ENCODE data around the gene TIGIT.

The TIGIT gene

DNA sequence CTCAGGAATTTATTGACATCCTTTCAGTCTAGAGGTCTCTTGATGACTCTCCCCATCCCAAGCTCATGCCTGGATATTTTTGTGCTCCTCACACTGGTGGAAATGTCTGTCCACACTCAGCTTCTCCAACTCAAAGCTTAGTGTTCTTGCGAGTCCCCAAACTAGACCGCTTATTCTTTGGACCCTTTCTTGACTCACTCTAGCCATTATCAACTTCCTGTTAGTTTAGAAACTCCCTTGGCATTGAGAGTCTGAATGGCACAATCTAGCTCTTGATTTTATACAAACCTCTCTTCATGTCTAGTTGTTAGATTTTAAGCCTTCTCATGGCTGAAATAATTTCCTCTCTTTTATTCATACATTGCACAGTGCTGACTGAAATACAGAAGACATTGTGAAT lies 19.6 kb downstream of the TIGIT start:
- no peak for DNase-seq

DNA sequence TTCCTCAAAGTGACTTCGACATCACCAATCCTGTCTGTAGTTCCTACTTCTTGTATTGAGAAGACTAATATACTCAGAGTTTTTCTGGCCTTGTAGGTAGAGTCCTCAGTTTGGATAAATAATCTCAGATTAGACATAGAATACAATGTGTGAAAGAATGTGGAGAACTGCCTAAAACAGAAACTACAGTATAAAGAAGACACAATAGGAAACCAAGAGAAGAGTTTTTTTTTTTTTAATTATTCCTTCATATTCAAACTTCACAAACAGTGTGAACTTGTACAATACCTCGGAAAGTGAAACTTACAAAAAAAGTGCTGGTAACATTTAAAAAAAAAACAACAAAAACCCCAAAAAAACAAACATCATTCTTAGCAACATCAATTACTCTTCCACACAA lies 20.5 kb downstream of the TIGIT start:
- no peak for DNase-seq

DNA sequence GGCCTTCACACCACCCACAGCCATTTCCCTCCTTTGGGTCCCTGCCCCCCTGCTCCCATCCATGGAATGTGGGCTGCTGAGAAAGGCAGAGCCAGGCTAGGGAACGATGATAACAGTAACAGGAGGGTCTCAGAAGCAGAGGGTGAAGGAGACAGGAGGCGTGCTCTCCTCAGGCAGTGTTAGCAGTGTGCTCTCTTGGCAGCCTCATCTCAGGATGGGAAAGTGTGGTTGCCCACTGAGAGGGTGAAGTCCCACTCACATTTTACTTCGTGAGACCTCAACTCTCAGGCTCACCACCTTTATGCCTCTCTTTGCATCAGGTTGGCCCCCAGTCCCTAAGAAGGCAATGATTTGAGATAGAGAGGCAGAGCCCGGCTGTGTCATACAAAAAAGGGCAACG lies 24.5 kb downstream of the TIGIT start:
- DNase-seq: no peak

DNA sequence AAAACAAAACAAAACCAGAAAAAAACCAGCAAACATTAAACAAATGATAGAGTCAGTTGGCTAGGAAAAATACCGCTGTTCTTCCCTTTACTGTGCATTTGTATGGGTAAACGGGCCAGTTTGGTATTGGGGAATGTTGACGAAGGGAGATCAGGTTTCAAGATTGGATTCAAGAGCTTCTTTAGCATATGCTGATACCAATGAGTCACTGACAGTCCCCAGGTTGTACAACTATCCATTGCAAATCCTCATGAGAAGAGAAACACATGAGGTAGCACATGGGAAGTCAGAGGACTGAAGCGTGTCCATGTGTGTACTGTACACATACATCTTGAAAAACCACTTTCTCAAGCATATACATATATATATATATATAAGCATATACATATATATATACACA lies 25.6 kb downstream of the TIGIT start:
- peak; percentile 50 for DNase-seq

DNA sequence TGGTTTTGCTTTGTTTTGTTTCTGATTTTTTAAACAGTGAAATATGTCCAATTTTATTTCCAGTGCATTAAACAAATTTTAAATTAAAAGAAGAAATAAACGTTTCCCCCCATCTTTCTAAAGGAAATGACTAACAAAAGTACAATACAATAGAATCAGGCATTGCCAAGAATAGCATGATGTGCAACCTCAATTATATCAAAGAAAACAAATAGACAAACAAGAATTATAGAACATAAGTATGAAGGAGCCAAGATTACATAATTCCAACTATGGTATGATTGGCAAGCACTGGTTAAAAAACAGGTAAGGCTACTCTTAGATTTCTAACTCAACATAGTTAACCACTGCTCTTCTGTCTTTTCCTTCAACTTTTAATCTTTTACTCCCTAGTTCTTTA lies 26.4 kb downstream of the TIGIT start:
- no peak for DNase-seq

DNA sequence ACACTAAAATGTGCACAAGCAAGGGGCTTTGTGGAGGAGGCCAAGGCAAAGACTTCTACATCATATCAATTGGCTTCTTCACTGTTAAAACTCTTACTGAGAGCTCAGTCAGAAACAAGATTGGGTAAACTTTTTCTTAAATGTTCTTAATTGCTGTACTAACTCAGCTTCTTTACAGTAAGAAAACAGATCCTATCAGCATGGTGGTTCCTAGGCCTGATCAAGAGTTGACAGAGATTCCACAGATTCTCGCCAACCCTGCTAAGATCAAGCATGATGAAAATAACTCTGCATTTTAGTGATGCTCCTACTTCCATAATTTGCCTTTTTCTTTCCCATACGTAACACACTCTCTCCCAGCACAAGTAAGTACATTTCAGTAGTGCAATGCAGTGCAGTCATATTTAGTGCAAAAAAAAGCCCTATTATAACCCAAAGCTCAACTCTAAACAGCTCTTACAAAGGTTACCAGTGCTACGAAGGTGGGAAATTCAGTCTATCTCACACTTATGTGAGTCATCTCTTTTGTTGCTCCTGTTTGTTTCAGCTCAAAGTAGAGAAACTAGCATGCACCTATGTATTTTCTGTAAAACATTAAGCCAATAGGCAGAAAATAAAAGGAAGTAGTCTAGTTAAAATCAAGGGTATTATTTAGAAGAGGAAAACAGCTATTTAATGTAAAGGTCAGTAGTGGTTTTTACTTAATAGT lies 29.9 kb downstream of the TIGIT start:
- no peak for DNase-seq

DNA sequence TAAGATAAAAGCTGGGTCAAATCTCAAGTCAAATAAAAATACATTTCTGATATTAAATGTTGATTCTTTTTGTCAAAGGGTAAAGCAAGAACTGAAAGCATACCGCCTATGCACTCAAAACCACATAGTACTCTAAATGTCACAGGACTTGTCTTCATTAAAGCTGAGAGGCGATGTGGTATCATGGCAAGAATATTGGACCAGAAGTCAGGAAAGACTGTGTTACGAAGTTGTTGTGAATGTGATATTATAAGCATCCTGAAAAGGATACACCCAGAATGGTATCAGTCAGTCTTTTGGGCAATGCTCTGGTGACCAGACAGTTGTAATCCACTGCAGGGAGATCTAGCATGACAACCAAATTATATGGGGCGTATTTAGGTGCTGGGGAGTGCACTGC lies 33.8 kb downstream of the TIGIT start:
- no peak for DNase-seq

DNA sequence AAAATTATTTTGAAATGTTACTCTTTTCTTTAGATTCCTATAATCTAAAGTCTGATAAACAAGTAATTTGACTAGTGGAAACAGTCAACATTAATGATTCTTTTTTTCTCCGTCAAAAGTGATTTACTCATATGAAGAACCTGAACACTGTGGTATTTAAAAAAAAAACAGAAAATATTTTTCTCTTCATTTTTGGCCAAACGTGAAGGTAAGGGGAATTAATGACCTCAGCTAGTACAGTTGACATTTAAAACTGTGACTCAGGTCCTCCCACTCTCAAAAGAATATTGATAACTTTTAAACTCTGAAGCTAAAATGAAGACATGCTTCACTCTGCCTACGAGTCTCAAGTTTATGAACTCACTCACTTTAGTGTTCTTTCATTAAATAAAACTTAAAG lies 34.5 kb downstream of the TIGIT start:
- DNase-seq: no peak

DNA sequence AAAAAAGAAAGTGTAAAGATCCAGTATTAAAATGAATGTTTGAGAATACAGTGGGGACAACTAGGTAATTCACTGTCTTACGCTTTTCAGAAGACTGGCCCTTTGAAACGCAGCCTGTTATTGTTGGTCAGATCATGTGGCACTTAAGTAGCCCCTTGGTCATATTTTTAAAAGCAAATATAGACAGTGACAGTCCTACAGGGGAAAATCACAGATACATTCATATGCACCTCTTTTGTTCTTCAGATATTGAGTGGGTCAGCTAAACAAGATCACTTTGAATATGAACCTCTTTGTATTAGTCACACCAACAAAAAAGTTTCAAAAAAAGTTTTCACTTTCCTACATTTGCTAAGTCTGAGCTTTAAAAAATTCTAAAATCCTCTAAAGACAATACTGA lies 36.0 kb downstream of the TIGIT start:
- no peak for DNase-seq

DNA sequence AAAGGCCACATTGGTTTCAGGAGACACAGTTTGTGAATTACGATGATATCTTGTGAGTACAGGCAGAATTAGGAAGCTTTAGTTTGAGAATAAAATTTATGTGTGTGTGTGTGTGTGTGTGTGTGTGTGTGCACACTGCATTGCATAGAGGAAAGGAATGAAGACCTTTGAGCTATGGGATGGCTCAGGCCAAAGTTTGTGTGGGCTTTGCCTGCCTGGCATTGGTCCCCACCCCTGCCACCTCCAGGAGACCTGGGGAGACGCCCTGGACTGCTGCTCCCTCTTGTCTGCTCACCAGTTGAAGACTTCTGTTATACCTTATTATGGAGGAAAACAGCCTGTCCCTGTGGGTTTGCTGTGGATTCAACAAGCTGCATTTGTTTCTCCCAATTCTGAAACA lies 37.2 kb downstream of the TIGIT start:
- DNase-seq: no peak

DNA sequence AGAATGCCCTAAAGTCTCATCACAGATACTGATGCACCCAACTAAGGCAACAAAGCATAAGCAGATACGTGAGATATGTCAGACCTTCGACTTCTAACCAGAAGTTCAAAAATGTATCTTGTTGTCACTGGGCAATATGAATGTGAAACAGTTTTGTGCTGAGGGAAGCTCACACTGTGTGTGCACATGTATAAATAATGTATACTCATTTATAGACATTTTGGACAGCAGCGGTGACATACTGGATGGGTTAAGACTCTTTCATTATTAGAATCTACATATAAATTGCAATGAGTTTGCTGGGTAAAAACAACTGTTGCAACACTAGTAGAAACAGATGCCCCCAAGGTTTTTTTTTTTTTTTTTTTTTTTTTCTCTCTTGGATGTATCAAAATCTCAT lies 37.9 kb downstream of the TIGIT start:
- no peak for DNase-seq

DNA sequence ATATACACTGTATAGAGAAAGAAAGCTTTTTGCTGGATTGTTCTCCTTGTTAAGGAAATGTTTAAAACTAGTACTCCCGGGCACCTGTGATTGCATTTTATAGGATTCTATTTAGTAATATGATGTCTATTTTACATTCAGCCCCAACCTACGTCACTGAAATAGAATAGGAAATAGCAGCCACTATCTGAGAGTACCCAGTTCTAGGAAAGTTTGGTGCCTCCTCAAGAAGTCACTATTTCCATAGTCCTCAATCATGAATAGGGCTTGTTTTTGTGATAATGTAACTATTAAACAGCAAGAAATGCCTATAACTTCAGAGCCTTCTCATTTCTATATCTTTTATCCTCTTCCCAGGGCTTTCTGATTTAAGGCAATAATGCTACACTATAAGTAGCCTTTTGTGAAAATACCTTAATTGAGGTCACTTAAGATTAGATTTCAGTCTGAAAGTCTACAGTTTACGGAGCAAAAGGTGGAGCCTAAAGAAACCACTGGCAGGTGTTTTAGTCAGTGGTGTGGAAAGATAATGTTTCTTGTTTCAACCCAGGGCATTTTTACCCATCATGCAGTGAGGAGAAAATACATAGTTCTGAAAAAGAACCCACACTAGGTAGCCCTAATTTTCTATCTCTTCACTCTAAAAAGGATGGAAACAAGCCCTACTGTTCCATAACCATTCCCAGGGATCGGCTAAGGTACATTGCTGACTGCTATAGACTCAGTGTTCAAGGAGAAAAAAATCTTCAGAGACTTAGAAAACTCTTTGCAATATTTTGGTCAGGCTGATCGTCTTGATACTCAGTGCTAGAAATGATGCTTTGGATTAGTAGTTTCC lies 38.7 kb downstream of the TIGIT start:
- DNase-seq: no peak

DNA sequence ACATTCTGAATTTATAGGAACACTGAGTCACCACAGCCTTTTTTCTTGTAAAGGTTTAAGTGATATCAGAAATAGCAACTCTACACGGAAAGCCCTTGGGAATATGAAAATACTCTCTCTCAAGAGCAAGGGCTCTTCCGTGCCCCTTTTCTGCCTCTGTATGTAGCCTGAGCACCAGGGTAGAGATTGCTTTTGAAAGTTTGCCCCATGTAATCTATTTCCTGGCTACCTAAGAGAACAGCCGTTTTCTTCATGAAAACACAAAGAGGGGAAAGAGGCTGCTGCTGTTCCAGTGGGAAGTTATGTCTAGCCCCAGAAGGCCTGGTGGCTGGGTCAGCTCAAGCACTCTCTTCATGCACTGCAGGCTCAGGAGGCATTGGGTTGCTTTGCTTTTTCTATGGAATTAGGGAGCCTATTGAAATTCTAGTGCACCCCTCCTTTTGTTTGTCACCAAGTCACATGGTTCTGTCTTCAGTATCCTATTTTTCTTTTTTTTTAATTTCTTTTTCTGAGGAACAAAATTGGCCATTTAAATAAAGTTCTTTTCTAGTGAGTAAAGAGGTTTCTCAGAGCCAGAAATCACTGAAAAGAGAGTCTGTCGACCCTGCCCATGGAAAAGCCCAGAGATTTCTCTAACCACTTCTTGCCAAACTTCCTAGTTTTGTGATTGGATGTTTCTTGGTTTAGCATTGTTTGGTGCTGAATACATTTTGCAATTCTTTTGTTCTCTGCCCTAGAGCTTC lies 39.5 kb downstream of the TIGIT start:
- no peak for DNase-seq

DNA sequence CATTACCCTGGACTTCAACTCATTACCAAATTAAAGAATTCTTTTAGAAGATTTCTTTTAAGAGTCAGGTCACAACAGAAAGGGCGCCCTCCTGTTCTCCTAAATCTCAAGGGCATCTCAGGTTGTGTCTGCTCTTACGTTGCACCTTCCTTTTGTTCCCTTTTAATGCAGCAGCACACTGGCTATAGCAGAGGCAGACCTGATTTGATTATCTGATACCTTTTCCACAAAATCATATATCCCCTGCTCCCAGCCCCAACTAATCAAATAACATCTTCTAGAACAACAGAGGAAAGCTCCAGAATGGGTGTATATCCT lies 40.1 kb downstream of the TIGIT start:
- DNase-seq: no peak

DNA sequence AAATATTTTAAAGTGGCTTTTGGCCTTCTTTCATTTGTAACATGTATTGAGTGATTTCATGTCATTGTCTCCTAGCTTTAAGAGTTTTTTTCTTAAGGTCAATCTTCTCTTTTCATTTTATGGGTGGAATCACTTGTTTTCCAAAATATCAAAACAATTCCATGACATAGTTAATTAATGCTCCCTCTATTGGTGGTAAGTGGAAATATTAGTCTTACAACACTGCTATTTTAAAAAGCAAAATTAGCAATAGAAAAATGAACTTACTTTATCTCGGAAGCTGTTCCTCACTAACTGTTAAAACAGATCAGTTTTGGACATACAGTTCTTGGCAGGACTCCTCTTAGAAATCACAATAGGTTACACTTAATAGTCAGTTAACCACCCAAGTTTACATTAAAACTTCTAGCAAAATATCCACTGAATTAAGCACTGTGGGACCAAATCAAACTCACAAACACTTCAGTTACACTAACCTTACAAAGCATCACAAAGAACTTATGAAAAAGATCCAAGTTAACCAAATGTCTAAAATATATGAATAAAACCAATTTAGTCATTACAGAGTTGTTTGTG lies 42.4 kb downstream of the TIGIT start:
- peak; percentile 21 for DNase-seq

DNA sequence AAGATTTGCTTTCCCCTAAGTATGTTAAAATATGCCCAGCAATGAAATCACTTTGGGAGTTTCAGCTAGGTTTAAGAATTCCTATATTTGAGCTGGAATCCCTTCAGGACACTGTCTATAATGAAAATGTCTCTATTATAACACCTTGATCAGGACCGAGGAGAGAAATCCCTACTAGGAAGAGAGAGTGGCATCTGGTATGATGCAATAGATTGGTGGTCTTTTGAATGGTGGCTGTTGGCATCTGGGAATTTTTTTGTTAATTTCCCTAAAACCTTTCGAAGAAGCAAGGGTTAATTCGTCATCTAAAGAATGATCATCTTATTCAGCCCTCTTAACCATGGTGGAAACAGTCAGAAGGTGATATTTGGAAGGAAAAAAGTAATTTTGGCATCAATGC lies 43.0 kb downstream of the TIGIT start:
- DNase-seq: no peak

DNA sequence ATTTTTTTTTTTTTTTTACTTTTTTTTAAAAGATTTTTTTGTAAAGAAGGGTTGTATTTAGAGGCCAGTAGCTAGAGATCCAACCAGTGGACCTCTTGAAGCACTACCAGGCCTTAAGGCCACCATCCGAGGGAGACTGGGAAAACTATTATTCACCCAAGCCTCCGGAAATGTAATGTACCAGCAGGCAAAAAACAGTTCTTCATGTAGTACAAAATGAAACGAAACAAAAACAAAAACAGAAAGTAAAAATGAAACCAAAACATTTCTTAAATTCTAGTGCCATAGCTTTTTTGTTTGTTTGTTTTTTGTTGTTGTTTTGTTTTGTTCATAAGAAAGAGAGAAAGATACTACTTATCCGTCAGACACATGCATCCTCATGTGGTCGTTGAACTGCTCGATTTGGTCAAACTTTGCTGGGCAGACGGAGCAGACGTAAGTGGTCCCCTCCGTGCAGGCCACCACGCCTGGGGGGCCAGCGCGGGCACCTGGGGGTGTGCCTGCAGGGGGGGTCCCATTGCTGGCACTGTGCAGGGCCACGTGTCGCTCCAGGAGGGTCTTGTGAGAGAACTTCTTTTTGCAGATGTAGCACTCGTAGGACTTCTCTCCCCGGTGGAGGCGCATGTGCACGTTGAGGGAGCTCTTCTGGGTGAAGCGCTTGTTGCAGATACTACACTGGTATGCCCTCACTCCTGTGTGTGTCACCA lies 45.0 kb downstream of the TIGIT start:
- DNase-seq: no peak

DNA sequence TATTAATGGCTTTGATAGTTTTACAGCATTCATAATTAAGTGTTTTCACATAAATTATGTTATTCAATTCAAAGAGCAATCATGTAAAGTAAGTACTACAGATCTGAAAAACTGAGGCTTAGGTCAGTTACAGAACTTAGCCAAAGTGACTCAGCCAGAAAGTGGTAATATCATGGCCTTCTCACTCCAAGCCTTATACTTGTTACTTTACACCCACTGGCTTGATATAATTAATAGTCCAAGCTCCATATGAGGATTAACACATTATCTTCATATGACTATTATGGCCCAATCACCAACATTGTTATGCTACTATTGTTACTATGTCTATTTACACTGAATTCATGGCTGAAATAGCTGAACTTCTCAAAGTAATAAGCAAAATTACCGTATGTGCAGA lies 50.7 kb downstream of the TIGIT start:
- no peak for DNase-seq

DNA sequence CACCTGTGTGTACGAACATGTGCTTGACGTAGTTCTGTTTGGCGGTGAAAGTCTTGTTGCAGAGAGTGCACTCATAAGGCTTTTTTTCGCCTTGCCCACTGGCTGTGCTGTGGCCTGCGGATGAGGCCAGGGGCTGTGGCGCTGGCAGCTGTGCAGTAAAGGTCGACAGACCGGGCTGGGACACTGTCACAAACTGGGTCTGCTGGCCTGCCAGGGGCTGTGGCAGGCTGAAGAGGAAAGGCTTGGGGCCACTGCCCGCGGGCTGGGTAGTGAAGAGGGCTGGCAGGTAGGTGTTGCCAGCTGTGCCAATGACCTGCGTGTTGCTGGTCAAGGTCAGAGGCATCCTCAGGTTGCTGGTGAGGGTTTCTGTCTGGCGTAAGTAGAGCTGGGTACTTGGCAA lies 56.4 kb downstream of the TIGIT start:
- DNase-seq: no peak

DNA sequence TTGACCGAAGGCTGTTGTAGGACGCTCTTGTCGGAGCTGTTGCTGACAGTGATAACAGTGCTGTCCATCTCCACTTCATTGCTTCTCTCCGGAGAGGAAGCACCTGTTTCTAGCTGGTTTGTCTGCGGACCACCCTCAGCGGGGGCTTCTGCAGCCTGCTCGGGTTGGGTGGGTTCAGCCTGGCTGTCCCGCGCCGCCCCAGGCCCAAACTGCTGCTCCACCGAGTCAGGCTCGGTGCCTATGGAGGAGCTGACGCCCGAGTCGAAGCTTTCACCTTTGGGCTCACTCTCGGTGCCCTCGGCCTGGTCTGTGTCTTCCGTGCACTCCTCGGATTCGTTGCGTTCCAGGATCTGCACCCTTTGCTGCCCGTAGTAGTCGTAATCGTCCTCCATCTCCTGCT lies 56.9 kb downstream of the TIGIT start:
- DNase-seq: no peak

DNA sequence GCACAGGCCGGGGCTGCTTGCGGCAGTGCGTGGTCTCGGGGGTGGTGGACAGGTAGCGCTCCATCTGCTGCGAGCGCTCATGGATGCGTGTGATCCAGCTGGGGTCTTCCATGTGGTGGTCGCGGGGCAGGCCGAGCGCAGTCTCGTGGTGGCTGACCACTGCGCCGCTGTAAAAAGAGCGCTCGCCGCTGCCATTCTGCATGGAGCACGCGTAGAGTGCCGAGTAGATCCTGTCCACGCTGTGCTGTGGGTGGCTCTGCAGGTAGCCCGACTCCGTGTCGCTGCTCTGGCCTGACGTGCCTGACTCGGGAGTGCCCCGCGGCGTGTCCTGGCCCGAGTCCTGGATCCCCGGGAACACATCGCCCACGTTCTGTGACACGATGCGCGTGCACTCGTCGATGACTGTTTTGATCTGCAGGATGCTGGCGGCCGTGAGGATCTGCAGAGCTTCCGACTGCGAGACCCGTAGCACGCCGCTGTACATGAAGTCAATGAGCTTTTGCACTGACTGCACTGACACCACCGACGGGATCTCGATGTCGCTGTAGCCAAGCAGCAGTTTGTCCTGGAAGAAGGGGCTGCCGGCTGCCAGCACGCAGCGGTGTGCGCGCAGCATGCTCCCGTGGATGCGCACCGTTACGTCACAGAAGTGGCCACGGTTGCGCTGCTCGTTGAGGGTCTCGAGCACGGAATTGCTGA lies 57.4 kb downstream of the TIGIT start:
- DNase-seq: no peak

DNA sequence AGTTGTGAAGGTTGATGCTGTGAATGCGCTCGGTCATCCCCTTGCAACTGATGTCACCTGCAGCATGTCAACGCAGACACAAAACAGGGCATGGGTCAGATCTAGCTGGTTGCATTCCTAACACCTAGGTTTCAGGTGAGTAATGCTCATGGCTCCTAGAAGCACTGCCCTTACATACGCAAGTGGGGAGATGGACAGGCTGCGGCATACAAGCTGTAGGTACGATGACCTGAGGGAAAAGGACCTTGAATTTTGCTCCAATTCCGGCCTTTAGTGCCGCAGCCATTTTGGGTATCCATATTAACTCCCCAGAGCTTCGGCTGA lies 58.0 kb downstream of the TIGIT start:
- DNase-seq: no peak

DNA sequence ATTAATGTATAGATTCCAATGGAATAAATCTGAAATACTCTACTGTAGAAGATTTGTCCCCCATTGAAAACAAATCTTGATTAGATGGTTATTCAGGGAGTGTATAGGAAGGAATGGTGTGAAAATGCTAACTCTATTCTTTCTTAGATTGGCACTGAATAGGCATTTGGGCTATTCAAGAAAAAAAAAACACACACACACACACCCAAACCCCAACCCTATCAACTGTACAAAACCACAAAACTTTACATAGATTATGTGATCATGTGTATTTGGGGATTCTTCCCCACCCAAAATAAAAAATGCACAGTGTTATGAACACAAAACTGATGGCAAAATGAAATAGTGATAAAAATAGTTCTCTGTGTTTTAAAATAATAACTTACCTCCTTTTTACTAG lies 61.8 kb downstream of the TIGIT start:
- no peak for DNase-seq
